ENCODE measurements around the gene MAF.

The MAF gene

GRCh38 chr16:79600638-79601091 lies at the start of gene MAF:
Gene MAF, minus strand, starts transcription at chr16:79600737. Its CDS starts 835 bp downstream, at chr16:79599902.
- DNase-seq: peak; percentile 76

DNA sequence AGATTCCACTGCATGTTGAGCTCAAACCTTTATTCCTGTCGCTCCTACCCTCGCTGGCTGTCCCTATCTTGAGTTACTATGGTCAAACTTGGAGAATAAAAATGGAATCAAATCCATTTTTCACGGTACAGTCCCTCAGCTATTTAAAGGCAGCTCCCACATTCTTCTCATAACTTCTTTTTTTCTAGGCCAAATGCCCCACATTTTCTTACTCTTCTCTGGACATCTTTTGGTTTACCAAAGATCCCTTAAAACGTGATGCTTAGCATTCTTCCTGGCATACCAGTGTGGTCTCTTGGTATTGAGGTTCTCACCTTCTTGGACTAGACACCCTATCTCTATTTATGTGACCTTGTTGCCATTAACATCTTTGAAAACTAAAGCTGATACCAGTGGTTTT lies 48.3 kb upstream of the MAF start:
- no peak for DNase-seq

GRCh38 chr16:79647586-79647985 lies 47.0 kb upstream of the MAF start:
- DNase-seq: no peak

DNA sequence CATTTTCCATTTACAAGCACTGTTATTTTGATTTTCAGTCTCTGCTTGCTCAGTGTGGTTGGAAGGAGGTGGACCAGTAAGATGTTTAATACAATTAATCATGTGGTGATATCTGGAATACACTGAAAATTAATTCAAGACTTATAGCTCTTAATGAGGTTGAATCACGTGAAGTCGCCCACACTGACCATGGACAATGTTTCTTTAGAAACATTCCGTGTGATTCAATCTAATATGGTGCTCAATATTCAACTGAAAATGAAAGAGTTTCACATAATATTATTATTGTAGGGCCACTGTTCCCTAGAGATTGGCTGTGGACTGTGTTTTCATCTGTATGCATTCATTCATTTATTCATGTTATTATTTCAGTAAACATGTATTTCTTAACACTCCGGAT lies 45.2 kb upstream of the MAF start:
- no peak for DNase-seq

GRCh38 chr16:79644971-79645667 lies 44.6 kb upstream of the MAF start:
- no peak for DNase-seq

DNA sequence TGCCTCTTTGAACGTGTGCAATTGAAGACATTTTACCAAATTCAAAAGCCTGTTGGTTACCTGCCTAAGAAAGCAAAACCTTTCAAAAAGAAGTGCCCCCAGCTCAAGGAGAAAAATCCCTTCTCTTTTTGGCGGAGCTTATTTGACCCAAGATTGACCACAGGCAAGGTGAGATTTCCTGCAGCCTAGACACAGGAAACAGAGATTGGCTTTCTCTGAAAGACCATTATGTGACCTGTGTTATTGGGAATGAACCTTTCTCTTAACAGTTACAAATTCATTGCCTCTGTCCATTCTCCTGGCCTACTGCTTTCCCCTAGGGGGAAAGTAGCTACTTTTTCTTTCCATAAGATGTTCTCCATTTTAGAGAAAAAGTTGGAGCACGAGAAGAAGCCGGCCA lies 42.1 kb upstream of the MAF start:
- no peak for DNase-seq

- DNase-seq: no peak
Observed at GRCh38 chr16:79640513-79641360, 40.2 kb upstream of the MAF start.

- no peak for DNase-seq
Observed at GRCh38 chr16:79639576-79640311, 39.2 kb upstream of the MAF start.

DNA sequence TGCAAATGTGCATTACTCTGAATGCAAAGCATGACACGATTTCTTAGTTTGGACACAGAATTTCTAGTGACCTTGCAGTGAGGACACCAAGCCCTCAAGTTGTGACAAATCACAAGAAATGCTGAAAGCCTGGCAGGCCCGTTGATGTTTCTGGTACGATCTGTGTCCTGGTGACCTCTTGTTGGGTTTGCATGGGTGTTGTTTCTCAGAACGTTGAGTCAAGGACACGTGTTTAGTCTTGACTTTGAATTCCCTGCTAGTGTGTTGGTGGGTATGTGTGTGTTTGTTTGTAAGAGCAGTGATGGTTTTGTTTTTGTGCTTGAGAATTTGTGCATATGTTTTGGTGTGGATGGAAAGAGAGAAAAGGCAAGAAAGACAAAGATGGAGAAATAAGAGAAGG lies 37.8 kb upstream of the MAF start:
- no peak for DNase-seq

- no peak for DNase-seq
Observed at GRCh38 chr16:79635488-79635887, 35.0 kb upstream of the MAF start.

DNA sequence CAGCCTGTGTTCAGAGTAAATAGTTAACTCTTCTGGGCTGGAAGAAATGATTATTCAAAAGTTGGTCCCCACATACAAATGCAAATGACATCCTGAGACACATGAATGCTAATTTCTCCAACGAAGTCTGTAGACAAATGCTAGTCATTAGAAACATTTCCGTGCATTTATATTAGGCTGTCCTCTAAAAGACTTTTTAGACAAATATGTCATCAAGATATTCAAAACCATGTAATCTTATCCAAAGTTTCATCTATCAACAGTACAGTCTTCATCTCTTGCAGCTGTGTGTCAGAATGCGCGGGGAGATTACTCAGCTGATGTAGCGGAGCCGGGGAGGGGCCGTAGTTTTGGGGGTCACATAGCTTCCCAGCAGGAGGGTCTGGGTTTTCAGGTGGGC lies 33.8 kb upstream of the MAF start:
- DNase-seq: no peak

- no peak for DNase-seq
Observed at GRCh38 chr16:79632289-79632688, 31.8 kb upstream of the MAF start.

- DNase-seq: no peak
Observed at GRCh38 chr16:79628988-79629387, 28.5 kb upstream of the MAF start.

DNA sequence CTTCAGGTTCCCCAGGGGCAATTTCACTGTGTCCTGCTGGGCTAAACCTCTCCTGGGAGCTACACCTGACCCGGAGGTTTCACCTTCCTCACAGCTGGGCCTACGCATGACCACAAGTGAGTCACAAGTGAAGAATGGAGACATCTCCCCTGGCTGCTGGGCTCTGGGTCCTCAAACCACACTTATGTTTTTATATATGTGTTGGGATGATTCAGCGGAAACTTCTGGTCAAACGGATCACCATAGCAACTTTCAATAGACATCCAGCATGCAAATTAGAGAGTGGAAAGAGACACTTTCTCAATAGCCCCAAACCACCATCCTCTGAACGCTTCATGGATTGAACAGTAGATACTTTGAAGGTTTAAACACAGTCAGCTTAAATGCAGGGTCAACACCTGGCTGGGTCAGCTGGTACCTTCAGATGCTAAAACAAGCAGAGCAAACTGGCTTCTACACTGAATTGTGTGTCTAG lies 28.0 kb upstream of the MAF start:
- DNase-seq: no peak

GRCh38 chr16:79627092-79627491 lies 26.6 kb upstream of the MAF start:
- no peak for DNase-seq

DNA sequence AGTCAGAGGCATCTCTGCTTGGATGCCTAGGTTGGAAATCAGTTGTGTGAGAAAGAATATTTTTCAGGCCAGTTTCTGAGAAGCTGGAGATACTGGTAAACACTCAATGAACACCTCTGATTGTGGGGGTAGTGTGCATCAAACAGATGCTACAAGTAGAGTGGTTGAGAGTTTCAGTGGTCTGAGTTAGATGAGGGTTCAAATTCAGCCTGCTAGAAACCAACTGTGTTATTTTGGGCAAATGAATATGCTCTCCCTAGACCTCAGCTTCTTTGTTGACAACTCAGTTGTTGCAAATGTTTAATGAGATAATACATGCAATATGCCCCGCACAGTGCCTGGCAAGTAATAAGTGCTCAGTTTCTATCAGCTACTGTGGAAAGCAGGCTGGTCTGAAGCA lies 25.2 kb upstream of the MAF start:
- no peak for DNase-seq

GRCh38 chr16:79623824-79624223 lies 23.3 kb upstream of the MAF start:
- DNase-seq: no peak

DNA sequence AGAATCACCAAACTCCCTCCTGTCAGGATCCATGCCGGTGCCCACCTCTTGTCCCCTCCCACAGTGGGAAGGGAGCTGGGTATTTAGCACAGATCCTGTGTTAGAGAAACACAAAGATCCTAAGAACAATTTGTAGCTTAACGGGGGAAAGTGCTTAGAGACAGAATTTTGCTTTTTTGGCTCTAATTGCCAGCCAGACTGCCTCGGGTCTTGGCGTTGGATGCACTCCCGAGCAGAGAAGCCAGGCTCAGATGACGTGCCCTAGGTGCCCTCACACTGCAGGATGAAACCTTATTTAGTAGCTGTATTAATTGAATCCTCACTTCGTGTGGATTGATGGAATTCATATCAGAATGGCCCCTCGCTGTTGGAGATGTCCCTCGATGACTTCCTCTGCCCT lies 22.5 kb upstream of the MAF start:
- DNase-seq: no peak

DNA sequence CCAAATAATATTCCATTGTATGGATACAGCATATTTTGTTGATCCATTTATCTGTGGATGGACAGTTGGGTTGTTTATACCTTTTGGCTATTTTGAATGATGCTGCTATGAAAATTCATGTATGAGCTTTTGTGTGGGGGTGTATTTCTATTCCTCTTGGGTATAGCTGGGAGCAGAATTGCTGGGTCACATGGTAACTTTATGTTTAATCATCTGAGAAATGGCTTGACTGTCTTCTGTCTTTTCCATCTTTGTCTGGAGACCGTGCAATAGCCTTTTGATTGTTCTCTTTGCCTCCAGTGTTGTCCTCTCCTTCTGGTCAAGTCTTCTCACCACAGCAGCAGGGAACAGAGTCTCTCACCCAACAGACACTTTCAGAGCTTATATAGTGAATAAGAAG lies 20.5 kb upstream of the MAF start:
- no peak for DNase-seq

DNA sequence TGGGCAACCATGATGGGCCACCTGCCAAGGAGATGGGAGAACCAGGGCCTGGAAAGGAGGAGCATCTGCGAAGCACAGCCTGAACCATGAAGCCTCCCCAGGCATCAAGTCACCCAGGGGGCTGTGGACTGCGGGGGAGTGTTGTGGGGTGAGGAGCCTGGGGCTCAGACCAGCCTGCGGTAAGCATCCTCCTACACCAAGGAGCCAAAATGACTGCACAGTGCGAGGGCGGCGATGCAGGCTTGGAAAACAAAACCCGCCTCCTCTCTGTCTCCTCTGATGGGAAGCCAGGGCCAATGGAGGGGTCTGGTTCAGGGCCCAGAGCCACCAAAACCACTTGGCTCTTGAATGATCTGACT lies 18.1 kb upstream of the MAF start:
- DNase-seq: no peak

DNA sequence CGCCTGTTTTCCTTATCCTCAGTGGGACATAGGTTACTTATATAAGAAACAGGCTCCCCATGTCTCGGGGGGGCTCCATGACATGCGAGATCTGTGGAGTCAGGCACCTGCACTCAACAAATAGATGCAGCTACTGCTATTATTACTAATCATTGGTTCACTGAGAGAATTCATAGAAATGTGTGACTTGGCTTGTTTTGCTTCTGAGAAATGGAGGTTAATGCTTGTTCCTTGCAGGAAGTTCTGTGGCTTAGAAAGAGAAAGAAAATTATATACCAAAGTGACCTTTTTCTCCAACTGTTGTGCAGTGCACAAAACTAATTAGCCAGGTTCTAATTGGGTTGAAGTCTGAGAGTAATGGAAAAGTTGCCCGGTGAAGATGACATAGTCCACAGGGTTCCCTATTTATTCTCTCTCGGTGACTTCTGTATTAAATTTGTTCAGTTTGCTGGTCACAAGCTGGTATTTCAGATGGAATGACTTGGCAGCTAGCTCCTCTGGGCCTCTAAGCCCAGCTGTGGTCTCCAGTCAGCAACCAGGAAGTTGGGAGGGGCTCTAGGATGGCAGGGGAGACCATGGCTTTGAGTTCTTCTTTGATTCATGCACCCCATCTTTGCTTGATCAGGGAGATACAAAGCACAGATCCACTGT lies 17.6 kb upstream of the MAF start:
- no peak for DNase-seq

DNA sequence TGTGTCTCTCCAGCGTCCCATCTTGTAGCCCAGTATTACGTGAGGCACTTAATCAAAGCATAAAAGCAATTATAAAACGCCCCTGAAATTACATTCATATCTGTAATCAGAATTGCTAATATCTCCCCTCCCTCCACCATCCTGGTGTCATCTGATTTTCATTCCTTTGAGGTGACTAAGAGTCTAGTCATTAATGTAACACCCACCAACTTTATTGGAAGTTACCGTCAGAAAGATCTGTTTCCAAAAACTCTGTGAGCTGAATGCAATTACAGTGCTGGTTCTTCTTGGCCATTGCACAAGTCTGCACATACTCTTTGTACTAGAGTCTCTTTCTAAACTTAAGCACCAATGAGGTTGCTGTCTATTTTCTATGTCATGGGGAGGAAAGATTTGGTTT lies 12.5 kb upstream of the MAF start:
- no peak for DNase-seq

DNA sequence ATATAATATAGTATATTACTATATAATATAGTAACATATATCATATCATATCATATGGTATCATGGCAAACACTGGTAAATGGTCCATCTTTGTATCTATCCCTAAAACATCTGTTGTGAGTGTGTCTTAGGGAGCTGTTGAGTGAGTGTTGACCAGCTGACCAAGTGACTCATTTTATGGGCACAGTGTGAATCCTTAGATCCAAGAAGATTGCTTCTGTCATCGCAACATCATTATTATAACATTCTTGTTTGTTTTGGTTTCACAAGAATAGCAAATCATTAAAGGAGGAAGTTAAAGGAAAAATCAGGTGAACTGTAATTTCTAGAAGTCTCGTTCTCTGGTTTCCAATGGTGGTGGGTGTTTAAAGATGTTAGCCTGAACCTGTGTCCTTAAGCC lies 11.7 kb upstream of the MAF start:
- no peak for DNase-seq

Measured in activated CD4-positive, alpha-beta T cell treated with anti-CD3 and anti-CD28 coated beads for 1 hour (primary cell).